Mesothelial cell of epicardium (in vitro differentiated cells): ENCODE results near the gene PLXDC2. TPM values are rescaled to one million over a fixed set of nuclear protein-coding genes. Genes with fewer than 3 reads are reported as not detected.

Source experiments
- DNase-seq, 2 experiments: peaks; one replicate each; pipeline ENCODE4 v3.0.0; 2021; ENCODE audit warnings: low spot score in 2 of 2; ENCODE audit not compliant: unreplicated experiment in 2 of 2
- H3K27ac Mint-ChIP-seq: 2 replicates; pipeline ENCODE4 v1.8.0; 2021; ENCODE audit warnings: mixed read lengths
- H3K27me3 Mint-ChIP-seq: 2 replicates; pipeline ENCODE4 v1.8.0; 2021; ENCODE audit warnings: low read depth, mixed read lengths
- H3K36me3 Mint-ChIP-seq: 2 replicates; pipeline ENCODE4 v1.8.0; 2021; ENCODE audit warnings: mixed read lengths
- H3K4me1 Mint-ChIP-seq: 2 replicates; pipeline ENCODE4 v1.8.0; 2021; ENCODE audit warnings: mixed read lengths
- H3K4me3 Mint-ChIP-seq: 2 replicates; pipeline ENCODE4 v1.8.0; 2021; ENCODE audit warnings: mild to moderate bottlenecking, moderate library complexity, mixed read lengths
- H3K9me3 Mint-ChIP-seq: 2 replicates; pipeline ENCODE4 v1.8.0; 2021; ENCODE audit warnings: mixed read lengths
- total RNA-seq: library from RNA; stranded (reverse); gene quantifications from 3 replicates; pipeline ENCODE4 v1.2.1, GENCODE V29; 2021
- TF ChIP-seq, protein P1 (sequence below): fragments of 200-600 bp; sonication (generic); IDR thresholded peaks from one replicate; pipeline ENCODE4 v1.5.0; 2021; ENCODE audit warnings: antibody characterized with exemption; ENCODE audit not compliant: unreplicated experiment

The PLXDC2 gene
- total RNA-seq, 1 donor from 2014 or later, result 60.0 TPM

DNA sequence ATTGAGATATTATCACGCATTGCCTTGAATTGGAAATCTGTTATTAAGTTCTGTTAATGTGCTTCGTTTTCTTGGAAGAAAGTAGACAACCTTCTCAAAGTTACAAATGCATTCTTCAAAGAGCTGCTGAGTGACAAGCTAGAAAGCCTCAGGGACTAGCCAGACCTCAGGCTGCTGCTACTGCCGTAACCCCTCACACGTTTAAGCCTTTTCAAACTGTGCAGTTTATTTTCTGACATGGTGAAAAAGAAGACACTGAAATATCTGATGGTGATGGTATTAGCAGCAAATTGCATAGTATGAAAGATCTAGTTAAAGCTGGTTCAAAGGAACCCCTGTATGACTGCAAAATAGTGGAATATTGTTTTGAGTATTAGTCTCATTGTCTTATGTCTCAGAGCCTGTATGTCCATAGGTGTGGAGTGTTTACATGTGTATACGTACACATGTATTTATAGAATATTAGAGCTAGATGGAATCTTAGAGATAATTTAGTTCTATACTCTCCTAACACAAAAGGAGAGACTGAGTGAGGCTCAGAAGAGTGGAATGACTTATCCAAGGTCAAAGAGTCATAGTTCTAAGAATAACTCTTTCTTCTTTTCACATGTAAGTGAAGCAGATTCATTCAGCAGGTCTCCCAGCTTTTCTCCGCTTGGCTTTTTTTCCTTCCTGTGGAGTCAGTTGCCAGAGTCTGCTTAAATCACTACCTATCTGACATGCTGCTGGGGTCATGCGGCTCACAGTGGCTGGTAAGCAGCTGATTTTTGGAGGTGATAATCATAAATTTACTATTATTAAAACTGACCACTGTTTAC, 431.9 kb downstream of the PLXDC2 start:
- H3K27ac Mint-ChIP-seq, result peak overlapping the region; percentile 43
- peaks cover 16% of the 10 kb centered on the region for H3K4me1 Mint-ChIP-seq
- TF ChIP-seq, protein P1, sequence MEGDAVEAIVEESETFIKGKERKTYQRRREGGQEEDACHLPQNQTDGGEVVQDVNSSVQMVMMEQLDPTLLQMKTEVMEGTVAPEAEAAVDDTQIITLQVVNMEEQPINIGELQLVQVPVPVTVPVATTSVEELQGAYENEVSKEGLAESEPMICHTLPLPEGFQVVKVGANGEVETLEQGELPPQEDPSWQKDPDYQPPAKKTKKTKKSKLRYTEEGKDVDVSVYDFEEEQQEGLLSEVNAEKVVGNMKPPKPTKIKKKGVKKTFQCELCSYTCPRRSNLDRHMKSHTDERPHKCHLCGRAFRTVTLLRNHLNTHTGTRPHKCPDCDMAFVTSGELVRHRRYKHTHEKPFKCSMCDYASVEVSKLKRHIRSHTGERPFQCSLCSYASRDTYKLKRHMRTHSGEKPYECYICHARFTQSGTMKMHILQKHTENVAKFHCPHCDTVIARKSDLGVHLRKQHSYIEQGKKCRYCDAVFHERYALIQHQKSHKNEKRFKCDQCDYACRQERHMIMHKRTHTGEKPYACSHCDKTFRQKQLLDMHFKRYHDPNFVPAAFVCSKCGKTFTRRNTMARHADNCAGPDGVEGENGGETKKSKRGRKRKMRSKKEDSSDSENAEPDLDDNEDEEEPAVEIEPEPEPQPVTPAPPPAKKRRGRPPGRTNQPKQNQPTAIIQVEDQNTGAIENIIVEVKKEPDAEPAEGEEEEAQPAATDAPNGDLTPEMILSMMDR, result no peak
- no peaks in the 10 kb centered on the region for H3K9me3 Mint-ChIP-seq
- DNase-seq, result no peak
- H3K36me3 Mint-ChIP-seq, result peaks cover 35% of the 10 kb centered on the region
- no peaks in the 10 kb centered on the region for H3K27me3 Mint-ChIP-seq
- no peak overlapping the region for H3K4me3 Mint-ChIP-seq

DNA sequence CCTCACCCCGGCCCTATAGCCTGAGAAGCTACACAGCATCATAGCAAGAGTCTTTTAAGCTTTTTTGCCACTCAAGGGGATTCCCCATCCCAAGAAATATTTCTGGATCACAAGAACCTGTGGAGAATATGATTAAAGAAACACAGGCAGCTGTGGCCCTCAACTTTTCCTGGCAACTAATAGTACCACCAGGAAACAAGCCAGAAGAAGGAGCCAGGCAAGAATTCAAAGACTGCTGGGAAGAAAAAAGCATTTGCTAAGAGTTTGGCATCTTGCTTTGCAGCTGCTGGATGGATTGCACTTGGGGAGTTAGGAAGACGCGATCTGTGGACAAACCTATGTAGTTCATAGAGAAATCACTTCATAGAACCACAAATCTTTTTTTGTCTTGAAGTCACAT, 437.8 kb downstream of the PLXDC2 start:
- H3K9me3 Mint-ChIP-seq, result no peaks in the 10 kb centered on the region
- H3K4me3 Mint-ChIP-seq, result no peak overlapping the region
- H3K4me1 Mint-ChIP-seq, result peaks cover 4% of the 10 kb centered on the region
- H3K27ac Mint-ChIP-seq, result peak overlapping the region; percentile 30
- TF ChIP-seq, protein P1, result no peak
- peaks cover 21% of the 10 kb centered on the region for H3K36me3 Mint-ChIP-seq
- H3K27me3 Mint-ChIP-seq, result no peaks in the 10 kb centered on the region
- no peak for DNase-seq

DNA sequence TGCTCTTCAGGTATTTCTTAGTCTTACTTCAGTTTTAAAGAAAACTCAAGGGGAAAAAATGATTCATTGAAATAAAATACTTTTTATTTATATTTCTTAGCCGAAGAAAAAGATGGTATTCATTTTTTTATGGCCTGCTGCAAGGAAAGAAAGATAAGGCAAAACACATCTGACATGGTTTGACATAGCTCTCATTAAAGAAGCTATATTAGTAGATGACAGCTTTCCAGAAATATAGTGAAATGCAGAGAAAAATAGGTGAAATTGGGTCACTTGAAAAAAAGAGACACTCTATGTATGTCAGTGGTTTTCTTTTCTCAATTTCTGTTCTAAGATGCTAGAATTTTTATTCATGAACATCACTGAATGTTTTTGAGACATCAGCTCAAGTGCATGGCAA, 438.3 kb downstream of the PLXDC2 start:
- peaks cover 4% of the 10 kb centered on the region for H3K4me1 Mint-ChIP-seq
- DNase-seq, result no peak
- no peaks in the 10 kb centered on the region for H3K27me3 Mint-ChIP-seq
- TF ChIP-seq, protein P1, result no peak
- no peaks in the 10 kb centered on the region for H3K9me3 Mint-ChIP-seq
- H3K36me3 Mint-ChIP-seq, result peaks cover 19% of the 10 kb centered on the region
- no peak overlapping the region for H3K4me3 Mint-ChIP-seq
- peak overlapping the region; percentile 30 for H3K27ac Mint-ChIP-seq

DNA sequence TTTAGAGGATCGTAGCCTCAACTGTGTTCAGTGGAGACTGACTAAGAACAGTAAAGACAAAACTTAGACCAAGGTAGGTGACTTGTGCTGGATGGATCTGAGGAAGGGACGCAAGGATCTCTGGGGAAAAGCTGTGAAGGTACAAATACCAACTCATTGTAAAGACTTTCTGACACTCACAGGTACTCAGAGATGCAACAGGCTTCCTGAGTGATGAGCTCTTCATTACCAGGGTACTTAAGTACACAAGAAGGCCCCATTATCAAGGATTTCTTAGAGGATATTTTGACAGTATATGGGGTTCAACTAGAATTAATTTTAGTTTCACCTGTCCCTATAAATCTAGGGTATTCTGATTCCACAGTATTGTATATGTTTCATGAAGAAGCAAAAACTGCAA, 440.7 kb downstream of the PLXDC2 start:
- H3K27ac Mint-ChIP-seq, result no peak overlapping the region
- H3K4me3 Mint-ChIP-seq, result no peak overlapping the region
- H3K4me1 Mint-ChIP-seq, result peaks cover 4% of the 10 kb centered on the region

DNA sequence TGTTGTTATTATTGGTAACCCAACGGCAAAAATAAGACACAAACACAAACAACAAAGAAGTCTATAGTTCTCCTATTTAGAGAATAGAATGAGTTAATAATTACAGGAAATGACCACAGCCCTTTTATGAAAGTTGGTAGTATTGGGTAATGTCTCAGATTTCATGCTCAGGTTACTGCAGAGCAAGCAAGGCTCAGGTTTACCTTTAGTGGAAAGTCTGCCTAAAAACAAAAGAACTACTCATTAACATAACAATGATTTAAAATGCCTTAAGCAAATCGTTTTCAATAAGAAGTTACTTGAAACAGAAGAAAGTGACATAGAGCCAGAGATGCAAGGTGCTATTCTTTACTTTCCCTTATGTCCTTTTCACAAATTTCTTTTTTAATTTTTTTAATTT, 441.2 kb downstream of the PLXDC2 start:
- Mint-ChIP-seq H3K27me3 (no peaks in the 10 kb centered on the region), H3K4me3 (no peak overlapping the region), H3K36me3 (peaks cover 30% of the 10 kb centered on the region), H3K9me3 (peaks cover 16% of the 10 kb centered on the region), H3K4me1 (peaks cover 4% of the 10 kb centered on the region), H3K27ac (no peak overlapping the region)
- TF ChIP-seq, protein P1, result no peak
- no peak for DNase-seq

More for the DNA sequence above, 440.7 kb downstream of the PLXDC2 start:
- TF ChIP-seq, protein P1, result no peak
- Mint-ChIP-seq H3K36me3 (peaks cover 30% of the 10 kb centered on the region), H3K27me3 (no peaks in the 10 kb centered on the region), H3K9me3 (peaks cover 16% of the 10 kb centered on the region)
- DNase-seq, result no peak
